ENCODE results near the gene EIF4H.
A peak's percentile ranks its signal among the peaks of the same experiment; 100 is the strongest.
"Not testable (repeated sequence)": the region's sequence is repeated elsewhere in the genome, so short reads cannot be mapped to it uniquely, and the experiment has no call there.

The EIF4H gene

DNA sequence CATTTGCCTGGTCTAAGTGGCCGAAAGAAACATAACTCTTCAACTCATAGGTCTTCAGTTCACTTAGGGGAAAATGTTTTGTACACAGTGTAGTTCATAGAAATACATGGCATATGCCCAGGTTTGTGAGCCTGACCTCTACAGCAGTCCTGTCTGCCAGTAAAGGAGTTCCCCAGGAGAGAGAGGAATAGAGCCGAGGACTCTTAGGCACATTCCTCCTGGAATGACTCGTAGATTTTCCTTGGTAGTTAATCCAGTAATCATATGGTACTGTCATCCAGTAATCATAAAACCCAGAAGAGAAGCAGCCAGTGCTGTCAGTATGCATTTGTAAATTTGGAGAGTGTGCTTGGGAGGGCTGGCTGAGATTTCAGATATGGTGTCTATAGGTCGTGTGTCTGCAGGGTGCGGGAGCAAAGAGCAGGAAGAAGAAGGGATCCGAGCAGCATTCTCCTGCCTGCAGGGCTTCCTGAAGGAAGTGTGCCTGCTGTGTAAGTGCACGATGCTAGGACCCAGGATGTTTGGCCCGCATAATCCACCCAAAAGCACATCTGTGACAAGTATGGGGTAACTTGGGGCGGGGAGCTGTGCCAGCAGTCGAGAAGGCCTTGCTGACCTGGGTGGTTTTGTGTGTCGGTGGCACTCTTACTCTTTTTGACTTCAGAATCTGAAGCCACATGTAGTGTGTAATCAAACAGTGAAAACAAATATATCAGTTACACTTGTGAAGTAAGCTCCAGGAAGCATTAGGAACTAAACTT is 13.9 kb downstream of the EIF4H start:
- no peak for DNase-seq (ENCODE audit: low read depth, low spot score)
- TF ChIP-seq POLR2AphosphoS5 (IDR thresholded peaks at IDR 0.05; ENCODE audit: borderline replicate concordance, low read depth, low read length) (no peak; the same call in 1 of the 2 replicates), EZH2 (IDR thresholded peaks at IDR 0.05) (no peak), FOXP2 (optimal IDR thresholded peaks at IDR 0.05; ENCODE audit: control extremely low read depth, extremely low read length, insufficient read depth) (no peak)
- Histone ChIP-seq H3K4me3 (no peak overlapping the region), H3K36me3 (ENCODE audit: insufficient read depth, low read length) (peaks cover 81% of the 10 kb centered on the region), H3K27ac (peak overlapping the region; percentile 75; the same call in 1 of the 2 replicates), H3K9me3 (ENCODE audit: low read depth, low read length) (no peaks in the 10 kb centered on the region), H3K9ac (ENCODE audit: insufficient read length) (no peak overlapping the region)

DNA sequence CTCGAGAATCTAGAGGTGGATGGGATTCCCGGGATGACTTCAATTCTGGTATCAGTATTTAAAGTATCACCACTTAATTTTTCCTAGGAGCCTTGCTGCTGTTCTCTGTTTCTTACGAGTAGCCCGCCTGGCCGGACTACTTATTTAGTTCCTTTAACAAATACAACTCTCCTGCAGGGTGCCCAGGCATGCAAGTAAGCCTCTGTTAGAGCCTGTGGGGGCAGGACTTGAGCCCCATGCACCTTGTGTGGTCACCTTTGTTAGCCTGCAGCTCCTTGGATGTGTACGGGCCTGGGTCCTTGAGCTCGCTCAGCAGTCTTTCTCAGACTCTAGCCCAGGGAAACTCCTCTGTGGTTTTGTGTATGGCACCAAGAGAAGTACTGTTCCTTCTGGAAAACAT is 16.1 kb downstream of the EIF4H start:
- Histone ChIP-seq H3K4me3 (no peak overlapping the region), H3K36me3 (ENCODE audit: insufficient read depth, low read length) (peaks cover 86% of the 10 kb centered on the region), H3K9me3 (ENCODE audit: low read depth, low read length) (no peaks in the 10 kb centered on the region), H3K27ac (no peak overlapping the region), H3K9ac (ENCODE audit: insufficient read length) (no peak overlapping the region)
- TF ChIP-seq FOXP2 (optimal IDR thresholded peaks at IDR 0.05; ENCODE audit: control extremely low read depth, extremely low read length, insufficient read depth), result no peak
- no peak for DNase-seq (ENCODE audit: low read depth, low spot score)

DNA sequence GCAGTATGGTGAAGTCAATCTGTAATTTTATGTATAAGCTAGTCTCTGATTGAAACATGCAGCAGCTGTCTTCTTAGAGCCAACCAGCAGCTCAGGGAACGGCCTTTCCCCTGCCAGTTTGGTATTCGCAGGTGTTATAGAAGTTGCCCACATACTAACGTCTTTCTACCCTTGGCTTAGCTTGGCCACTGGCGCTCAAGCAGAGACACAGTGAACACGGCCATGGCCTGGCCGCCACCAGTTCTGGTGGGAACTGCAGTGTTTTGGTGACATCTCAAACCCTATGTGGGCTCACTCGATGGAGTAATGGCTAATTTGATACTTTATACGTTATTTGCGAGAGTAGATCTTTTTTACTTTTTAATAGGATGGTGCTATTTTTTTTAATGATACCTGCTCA is 17.1 kb downstream of the EIF4H start:
- H3K9me3 ChIP-seq (ENCODE audit: low read depth, low read length), result no peaks in the 10 kb centered on the region
- DNase-seq (ENCODE audit: low read depth, low spot score), result no peak
- no peak for TF ChIP-seq EZH2 (IDR thresholded peaks at IDR 0.05)
- no peak for TF ChIP-seq FOXP2 (optimal IDR thresholded peaks at IDR 0.05; ENCODE audit: control extremely low read depth, extremely low read length, insufficient read depth)
- TF ChIP-seq POLR2AphosphoS5 (IDR thresholded peaks at IDR 0.05; ENCODE audit: borderline replicate concordance, low read depth, low read length), result no peak
- peaks cover 89% of the 10 kb centered on the region for H3K36me3 ChIP-seq (ENCODE audit: insufficient read depth, low read length)
- H3K9ac ChIP-seq (ENCODE audit: insufficient read length), result no peak overlapping the region
- no peak overlapping the region for H3K27ac ChIP-seq
- H3K4me3 ChIP-seq, result no peak overlapping the region

DNA sequence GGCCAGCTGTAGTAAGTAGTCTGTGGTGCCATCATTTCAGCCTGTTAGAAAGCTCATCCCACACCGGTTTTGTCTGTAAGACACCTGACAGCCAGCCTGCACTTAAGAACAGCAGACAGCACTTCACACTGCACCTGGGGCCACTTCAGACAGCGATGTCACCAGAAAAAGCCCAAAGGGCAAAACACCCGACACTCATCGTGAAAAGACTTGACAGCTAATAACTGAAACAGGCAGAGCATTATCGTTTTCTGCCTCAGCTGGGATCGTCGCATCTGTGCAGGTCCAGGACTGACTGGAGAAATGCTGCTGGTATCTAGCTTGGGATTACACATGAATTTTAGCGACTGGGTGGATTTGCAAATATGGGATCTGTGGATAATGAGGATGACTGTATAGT is 18.9 kb downstream of the EIF4H start:
- no peak overlapping the region for H3K4me3 ChIP-seq
- no peak overlapping the region for H3K27ac ChIP-seq
- TF ChIP-seq EZH2 (IDR thresholded peaks at IDR 0.05) (no peak), FOXP2 (optimal IDR thresholded peaks at IDR 0.05; ENCODE audit: control extremely low read depth, extremely low read length, insufficient read depth) (no peak), POLR2AphosphoS5 (IDR thresholded peaks at IDR 0.05; ENCODE audit: borderline replicate concordance, low read depth, low read length) (no peak)
- H3K9ac ChIP-seq (ENCODE audit: insufficient read length), result no peak overlapping the region
- DNase-seq (ENCODE audit: low read depth, low spot score), result no peak
- H3K36me3 ChIP-seq (ENCODE audit: insufficient read depth, low read length), result peaks cover 85% of the 10 kb centered on the region
- H3K9me3 ChIP-seq (ENCODE audit: low read depth, low read length), result no peaks in the 10 kb centered on the region

DNA sequence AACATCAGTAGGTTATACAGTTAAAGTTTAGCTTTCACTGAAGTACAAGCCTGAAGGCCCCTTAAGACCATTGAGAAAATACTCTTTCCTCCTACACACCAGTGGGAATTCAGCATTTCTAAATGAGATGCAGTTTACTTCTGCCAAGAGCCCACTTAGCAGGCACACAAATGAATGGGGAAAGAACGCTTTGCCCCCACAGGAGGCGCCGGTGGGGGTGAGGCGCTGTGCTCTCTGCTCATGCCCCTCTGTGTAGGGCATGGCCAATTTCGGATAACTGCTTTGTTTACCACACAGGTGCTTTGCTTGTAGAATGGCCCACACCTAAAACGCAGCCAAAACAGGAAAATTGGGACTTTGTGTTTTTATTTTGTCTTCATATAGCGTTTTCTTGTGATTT is 19.8 kb downstream of the EIF4H start:
- no peak overlapping the region for H3K4me3 ChIP-seq
- H3K36me3 ChIP-seq (ENCODE audit: insufficient read depth, low read length), result peaks cover 76% of the 10 kb centered on the region
- TF ChIP-seq EZH2 (IDR thresholded peaks at IDR 0.05), result no peak
- no peak for TF ChIP-seq FOXP2 (optimal IDR thresholded peaks at IDR 0.05; ENCODE audit: control extremely low read depth, extremely low read length, insufficient read depth)
- TF ChIP-seq POLR2AphosphoS5 (IDR thresholded peaks at IDR 0.05; ENCODE audit: borderline replicate concordance, low read depth, low read length), result no peak
- H3K9ac ChIP-seq (ENCODE audit: insufficient read length), result no peak overlapping the region
- H3K9me3 ChIP-seq (ENCODE audit: low read depth, low read length), result no peaks in the 10 kb centered on the region
- no peak for DNase-seq (ENCODE audit: low read depth, low spot score)
- no peak overlapping the region for H3K27ac ChIP-seq

DNA sequence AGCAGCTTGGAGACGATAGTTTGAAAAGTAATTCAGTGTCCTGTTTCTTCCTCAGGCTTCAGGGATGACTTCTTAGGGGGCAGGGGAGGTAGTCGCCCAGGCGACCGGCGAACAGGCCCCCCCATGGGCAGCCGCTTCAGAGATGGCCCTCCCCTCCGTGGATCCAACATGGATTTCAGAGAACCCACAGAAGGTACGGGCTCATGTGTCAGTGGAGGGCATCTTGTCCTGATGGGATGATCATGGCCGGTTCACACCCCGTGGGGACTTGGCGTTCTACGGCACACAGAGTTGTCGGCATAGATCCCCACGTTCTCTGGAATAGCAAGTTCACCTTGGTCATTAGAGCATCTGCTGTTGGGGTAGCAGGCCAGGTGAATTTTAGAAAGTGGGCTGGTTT is 20.5 kb downstream of the EIF4H start:
- Histone ChIP-seq H3K9me3 (ENCODE audit: low read depth, low read length) (no peaks in the 10 kb centered on the region), H3K27ac (no peak overlapping the region), H3K4me3 (no peak overlapping the region), H3K36me3 (ENCODE audit: insufficient read depth, low read length) (peaks cover 68% of the 10 kb centered on the region), H3K9ac (ENCODE audit: insufficient read length) (no peak overlapping the region)
- DNase-seq (ENCODE audit: low read depth, low spot score), result no peak
- TF ChIP-seq POLR2AphosphoS5 (IDR thresholded peaks at IDR 0.05; ENCODE audit: borderline replicate concordance, low read depth, low read length), result no peak
- no peak for TF ChIP-seq FOXP2 (optimal IDR thresholded peaks at IDR 0.05; ENCODE audit: control extremely low read depth, extremely low read length, insufficient read depth)
- no peak for TF ChIP-seq EZH2 (IDR thresholded peaks at IDR 0.05)

DNA sequence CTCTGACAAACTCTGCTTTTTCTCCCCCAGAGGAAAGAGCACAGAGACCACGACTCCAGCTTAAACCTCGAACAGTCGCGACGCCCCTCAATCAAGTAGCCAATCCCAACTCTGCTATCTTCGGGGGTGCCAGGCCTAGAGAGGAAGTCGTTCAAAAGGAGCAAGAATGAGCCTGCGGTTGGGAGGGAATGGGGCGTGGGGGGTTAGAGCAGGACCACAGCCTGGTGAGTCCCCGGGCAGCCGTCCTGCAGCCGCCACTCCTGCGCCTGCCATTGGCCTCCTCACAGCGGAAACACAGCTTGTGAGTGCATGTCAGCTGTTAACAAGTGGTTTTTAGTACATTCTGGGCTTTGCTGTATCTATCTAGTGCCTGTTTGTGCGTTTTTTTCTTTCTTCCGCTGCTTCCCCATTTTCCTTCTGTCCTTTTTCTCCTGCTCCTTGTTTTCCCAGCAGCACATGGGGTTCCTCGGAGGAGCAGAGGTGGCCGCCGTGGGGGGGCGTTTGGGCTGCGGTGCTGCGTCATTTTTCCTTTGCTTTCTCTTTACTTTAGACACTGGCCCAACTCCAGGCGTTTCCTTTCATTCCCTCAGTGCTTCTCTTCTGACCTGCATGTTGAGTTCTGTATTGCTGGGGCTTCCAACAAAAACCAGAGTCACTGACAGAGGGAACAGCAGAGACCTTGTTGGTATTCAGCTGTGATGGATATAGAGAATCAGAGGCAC is 21.1 kb downstream of the EIF4H start:
- H3K36me3 ChIP-seq (ENCODE audit: insufficient read depth, low read length), result peaks cover 62% of the 10 kb centered on the region
- H3K27ac ChIP-seq; H3K9ac ChIP-seq (ENCODE audit: insufficient read length); H3K4me3 ChIP-seq; H3K9me3 ChIP-seq (ENCODE audit: low read depth, low read length); DNase-seq (ENCODE audit: low read depth, low spot score): not testable (repeated sequence)

DNA sequence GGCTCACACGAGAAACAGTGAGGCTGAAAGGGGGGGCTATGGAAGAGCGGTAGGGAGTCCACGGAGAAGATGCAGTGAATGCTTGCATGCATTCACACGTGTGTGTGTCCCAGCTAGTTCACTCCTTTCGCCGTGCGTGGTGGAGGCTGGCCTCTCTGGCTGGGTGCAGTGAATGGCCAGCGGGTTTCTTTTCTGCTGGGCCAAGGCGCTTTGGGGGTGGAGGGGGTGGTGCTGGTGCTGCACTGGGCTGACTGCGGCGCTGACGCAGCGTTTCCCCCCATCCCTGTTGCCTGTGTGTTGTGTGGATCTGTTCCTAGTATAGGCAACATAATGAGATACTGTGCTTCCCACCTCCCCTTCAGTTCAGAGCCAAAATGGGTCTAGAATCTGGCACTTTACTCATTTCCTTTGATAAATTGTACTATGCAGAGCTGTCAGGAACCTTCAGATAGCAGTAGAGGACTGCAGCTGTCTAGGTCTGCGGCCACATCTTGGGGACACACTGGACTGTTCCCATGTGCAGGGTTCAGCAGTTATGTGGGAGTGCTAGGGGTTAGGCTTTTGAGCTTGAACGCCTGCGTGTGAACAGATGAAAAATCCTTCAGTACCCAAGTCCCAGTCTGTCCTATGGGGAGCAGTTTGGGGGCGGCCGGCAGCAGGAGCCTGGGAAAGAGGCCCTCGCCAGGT is 22.0 kb downstream of the EIF4H start:
- H3K36me3 ChIP-seq (ENCODE audit: insufficient read depth, low read length), result peaks cover 54% of the 10 kb centered on the region
- not testable (repeated sequence) for H3K9me3 ChIP-seq (ENCODE audit: low read depth, low read length); H3K9ac ChIP-seq (ENCODE audit: insufficient read length); DNase-seq (ENCODE audit: low read depth, low spot score); H3K27ac ChIP-seq; H3K4me3 ChIP-seq

Data from SK-N-MC (cell line).